GM18873 (cell line): ENCODE results near the gene SULT1A3.
A peak's percentile ranks its signal among the peaks of the same experiment; 100 is the strongest.
"Not testable (repeated sequence)": the region's sequence is repeated elsewhere in the genome, so short reads cannot be mapped to it uniquely, and the experiment has no call there.

Experiments used
- ATAC-seq: cut with Tn5 transposase; IDR thresholded peaks from one replicate; pipeline ENCODE4 v1.9.1; 2021; ENCODE audit warnings: mild to moderate bottlenecking, moderate library complexity, moderate number of reproducible peaks; ENCODE audit not compliant: unreplicated experiment, low FRiP score

Gene SULT1A3

DNA sequence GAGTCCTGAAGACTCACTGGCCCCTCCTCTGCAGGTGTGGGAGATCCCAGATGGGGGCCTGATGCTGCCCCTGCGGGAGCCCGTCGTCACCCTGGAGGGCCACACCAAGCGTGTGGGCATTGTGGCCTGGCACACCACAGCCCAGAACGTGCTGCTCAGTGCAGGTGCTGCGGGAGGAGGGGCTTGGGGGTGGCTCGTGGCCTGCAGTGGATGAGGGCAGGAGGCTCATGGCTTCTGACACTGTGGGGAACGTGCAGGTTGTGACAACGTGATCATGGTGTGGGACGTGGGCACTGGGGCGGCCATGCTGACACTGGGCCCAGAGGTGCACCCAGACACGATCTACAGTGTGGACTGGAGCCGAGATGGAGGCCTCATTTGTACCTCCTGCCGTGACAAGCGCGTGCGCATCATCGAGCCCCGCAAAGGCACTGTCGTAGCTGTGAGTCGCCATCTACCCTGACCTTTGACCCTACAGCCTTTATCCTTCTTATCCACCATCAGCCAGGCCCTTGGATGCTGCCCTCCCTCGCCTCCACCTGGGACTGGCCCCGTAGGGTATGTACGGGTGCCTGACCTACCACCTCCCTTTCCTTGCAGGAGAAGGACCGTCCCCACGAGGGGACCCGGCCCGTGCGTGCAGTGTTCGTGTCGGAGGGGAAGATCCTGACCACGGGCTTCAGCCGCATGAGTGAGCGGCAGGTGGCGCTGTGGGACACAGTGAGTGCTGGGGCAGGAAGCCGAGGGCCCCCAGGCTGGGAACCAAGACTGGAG lies 12.1 kb upstream of the SULT1A3 start:
- ATAC-seq = no peak

DNA sequence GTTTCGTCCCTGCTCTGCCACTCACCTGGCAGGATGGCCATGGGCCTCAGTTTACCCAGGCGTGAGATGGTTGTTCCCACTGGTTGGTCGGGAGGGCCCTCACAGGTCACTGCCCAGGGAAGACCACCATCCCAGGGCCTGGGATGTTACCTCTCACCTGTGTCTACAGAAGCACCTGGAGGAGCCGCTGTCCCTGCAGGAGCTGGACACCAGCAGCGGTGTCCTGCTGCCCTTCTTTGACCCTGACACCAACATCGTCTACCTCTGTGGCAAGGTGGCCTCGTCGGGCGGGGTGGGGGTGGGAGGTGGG lies 11.5 kb upstream of the SULT1A3 start:
- no peak for ATAC-seq

DNA sequence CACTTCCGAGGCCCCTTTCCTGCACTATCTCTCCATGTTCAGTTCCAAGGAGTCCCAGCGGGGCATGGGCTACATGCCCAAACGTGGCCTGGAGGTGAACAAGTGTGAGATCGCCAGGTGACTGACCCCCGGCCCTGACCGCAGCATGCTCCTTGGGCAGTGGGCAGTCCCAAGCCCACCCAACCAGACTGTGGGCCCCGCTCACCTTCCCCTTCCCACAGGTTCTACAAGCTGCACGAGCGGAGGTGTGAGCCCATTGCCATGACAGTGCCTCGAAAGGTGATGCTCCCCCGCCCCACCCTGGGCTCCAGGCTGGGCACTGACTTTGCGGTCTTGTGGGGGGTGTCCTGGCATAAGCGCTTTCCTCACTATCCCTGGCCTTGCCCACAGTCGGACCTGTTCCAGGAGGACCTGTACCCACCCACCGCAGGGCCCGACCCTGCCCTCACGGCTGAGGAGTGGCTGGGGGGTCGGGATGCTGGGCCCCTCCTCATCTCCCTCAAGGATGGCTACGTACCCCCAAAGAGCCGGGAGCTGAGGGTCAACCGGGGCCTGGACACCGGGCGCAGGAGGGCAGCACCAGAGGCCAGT lies 11.0 kb upstream of the SULT1A3 start:
- no peak for ATAC-seq

DNA sequence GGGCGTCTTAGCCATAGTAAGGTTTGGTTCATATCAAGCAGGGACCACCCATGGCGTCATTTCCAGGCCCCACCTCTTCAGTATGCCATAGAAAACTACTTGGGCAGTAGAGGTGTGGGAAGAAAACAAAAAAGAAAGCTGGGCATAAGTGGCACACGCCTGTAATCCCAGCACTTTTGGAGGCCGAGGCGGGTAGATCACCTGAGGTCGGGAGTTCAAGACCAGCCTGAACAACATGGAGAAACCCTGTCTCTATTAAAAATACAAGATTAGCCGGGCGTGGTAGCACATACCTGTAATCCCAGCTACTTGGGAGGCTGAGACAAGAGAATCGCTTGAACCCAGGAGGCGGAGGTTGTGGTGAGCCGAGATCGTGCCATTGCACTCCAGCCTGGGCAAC lies 7.9 kb upstream of the SULT1A3 start:
- not testable (repeated sequence) for ATAC-seq

DNA sequence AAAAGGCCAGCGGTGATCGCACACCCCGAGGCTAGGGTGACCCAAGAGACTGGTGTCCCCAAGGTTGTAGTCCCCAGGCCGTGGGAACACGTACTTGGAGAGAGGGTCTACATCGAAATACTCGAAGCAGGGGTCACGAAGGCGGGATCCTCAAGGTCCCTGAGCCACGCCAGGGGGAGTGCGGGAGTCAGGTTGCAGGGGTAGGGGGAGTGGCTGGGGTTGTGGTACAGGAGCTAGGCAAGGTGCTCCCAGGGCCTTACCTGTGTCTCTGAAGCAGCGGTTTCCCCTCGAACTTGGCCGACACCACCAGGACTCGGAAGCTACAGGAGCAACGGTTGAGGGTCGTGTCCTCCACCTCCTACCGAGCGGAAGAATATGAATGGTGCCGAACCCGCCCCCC lies 6.0 kb upstream of the SULT1A3 start:
- ATAC-seq = not testable (repeated sequence)

DNA sequence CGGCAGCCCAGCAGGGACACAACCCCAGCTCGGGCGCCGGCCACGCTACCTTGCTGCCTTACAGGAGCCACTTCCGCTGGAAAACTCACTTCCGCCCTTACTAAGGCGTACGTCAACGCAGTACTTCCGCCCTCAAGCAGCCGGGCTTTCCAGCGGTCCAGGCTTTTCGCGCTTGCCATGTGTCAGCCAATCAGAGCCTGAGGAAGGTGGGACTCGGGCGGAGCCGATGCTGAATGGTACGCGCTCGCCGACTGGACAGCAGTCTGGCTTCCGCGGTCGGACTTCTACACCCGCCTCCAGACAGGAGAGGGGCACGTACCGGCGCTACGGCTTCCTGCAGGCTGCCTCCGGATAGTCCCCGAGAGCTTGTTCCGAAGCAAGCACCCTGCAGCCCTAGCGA lies 5.4 kb upstream of the SULT1A3 start, which contains the start of the genes BOLA2B and SLX1A:
TSS of gene BOLA2B (minus strand) at position 52 of the 400 bp plus-strand sequence. CDS start 71 bp downstream, outside the sequence.
TSS of gene SLX1A (plus strand) at position 261 of the 400 bp plus-strand sequence. CDS start 210 bp downstream, outside the sequence.
- peak; percentile 91 for ATAC-seq

DNA sequence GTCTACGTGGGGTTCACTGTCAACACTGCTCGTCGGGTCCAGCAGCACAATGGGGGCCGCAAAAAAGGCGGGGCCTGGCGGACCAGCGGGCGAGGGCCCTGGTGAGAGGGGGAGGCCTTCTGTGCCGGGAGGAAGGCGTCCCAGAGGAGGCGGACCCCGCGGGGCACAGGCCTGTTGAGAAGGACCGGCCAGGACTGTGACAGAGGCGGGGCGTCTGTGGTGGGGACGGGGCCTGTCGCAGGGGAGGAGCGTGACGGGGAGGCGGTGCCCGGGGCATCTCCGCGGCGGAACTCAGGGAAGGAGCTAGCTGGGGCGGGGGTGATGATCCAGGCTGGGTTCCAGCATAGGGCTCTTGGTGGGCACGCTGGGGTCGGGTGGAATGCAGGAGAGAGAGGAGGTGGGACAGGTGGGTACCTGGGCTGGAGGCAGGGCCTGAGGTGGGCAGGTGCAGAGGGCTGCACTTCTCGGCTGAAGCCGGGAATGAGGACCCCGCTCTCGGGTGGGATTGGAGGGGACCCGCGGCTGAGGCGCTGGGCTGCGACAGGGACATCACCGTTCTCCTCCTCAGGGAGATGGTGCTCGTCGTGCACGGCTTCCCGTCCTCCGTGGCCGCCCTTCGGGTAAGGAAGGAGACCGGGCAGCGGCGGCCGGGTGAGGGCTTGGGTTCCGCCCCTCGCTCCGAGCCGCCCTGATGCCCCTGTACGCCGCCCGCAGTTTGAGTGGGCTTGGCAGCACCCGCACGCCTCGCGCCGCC lies 4.7 kb upstream of the SULT1A3 start:
- ATAC-seq = peak; percentile 29

DNA sequence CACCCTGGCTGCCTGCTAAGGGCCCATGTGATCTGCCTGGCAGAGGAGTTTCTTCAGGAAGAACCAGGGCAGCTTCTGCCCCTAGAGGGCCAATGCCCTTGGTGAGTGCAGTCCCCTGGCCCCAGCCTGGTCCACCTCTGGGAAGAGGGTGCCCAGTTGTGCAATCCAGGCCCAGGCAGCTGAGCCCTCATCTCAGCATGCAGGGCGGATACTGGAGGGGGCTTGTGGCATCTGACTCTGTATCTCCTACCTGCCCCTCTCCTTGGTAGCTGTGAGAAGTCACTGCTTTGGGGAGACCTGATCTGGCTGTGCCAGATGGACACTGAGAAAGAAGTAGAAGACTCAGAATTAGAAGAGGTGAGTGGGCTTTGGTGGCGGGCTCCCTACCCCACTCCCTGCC lies 2.1 kb upstream of the SULT1A3 start:
- not testable (repeated sequence) for ATAC-seq

DNA sequence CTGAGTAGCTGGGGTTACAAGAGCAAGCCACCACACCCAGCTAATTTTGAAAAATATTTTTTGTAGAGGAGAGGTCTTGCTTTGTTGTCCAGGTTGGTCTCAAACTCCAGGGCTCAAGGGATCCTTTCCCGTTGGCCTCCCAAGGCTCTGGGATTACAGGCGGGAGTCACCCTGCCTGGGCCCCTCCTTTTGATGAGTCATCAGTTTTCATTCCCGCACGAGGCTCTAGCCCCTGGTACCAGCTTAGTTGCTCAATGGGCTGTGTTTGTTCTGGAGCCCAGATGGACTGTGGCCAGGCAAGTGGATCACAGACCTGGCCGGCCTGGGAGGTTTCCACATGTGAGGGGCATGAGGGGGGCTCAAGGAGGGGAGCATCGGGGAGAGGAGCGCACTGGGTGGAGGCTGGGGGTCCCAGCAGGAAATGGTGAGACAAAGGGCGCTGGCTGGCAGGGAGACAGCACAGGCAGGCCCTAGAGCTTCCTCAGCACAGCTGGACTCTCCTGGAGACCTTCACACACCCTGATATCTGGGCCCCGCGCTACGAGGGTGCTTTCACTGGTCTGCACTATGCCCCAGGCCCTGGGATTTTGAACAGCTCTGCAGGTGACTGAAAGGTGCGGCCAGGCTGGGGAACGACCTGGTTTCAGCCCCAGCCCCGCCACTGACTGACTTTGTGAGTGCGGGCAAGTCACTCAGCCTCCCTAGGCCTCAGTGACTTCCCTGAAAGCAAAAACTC lies 721 bp downstream of the SULT1A3 start:
- ATAC-seq = not testable (repeated sequence)

DNA sequence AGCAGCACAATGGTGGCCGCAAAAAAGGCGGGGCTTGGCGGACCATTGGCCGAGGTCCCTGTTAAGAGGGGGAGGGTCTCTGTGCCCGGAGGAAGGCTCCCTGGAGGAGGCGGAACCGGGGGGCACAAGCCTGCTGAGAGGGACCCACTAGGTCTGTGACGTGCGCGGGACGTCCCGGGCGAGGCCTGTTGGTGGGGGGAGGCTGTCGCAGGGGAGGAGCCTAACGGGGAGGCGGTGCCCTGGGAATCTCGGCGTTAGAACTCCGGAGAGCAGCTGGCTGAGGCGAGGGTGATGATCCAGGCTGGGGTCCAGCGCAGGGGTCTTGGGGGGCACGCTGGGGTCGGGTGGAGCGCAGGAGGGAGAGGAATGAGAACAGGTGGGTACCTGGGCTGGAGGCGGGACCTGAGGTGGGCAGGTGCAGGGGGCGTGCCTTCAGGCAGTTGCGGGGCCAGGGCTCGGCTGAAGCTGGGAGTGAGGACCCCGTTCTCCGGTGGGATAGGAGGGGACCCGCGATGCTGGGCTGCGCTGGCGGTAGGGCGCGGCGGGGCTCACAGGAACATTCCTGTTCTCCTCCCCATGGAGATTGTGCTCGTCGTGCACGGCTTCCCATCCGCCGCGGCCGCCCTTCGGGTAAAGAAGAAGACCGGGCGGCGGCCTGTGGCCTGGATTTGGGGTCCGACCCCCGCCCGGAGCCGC lies 6.6 kb downstream of the SULT1A3 start:
- ATAC-seq = not testable (repeated sequence)

DNA sequence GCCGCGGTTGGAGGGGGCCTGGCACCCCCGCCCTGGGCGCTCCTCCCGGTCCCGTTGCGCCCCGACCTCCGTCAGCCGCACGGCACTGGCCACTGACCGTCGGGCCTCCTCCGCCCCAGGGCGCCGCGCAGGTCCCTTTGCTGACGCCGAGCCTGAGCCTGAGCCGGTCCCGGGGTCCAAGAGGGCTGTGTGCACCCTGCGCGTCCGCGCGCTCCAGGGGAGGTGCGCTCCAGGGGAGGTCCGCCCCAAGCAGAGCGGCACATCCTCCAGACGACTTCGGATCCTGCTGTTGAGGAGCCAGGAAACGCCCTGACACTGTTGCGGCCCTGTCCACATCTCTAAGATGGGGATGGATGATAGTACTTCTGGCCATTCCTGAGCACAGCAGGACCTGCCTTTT lies 7.2 kb downstream of the SULT1A3 start:
- ATAC-seq = not testable (repeated sequence)

DNA sequence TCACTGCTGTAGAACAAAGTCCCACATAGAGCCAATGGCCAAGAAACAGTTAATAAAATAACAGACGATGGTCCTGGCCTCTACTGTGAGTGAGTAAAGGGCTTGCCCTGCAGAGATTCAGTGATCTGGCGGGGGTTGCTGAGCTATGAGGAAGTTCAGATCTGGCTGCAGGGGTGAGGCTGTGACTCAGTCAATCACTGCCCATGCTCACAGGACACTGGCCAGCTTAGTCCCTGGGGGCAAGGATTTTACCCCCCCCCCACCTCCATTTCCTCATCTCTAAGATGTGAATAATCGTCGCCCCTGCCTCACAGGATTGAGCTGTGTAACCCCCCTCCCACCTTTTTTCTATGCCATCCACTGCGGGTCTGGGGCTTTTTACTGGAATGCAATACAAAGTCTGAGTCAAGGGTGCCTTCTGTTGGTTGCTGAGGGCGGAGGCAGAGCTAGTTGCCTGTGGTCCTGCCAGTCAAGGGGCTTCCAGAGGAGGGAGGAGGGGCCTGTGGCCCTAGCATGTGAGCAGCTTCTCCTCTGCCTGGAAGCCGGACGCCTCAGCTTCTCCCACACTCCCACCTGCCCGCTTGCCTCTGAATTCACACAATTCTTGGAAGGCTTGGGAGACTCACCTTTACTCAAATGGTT lies 8.1 kb downstream of the SULT1A3 start:
- not testable (repeated sequence) for ATAC-seq

DNA sequence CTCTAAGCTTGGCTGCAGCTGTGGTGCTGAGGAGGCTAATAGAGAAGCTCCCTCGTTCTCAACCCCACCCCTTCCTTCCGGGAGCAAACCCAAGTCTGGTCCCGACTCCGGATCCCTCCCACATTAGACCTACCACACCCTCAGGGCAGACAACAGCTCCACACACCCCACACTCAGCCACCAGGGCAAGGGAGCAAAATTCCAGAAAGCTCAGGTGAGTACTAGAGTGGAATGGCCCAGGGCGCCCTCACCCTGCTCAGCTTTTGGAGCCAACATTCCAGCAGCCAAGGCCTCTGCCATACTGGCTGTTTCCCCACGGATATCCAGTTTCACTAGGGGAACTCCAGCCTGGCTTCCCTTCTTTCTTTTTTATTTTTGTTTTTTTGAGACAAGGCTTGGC lies 10.0 kb downstream of the SULT1A3 start:
- not testable (repeated sequence) for ATAC-seq

DNA sequence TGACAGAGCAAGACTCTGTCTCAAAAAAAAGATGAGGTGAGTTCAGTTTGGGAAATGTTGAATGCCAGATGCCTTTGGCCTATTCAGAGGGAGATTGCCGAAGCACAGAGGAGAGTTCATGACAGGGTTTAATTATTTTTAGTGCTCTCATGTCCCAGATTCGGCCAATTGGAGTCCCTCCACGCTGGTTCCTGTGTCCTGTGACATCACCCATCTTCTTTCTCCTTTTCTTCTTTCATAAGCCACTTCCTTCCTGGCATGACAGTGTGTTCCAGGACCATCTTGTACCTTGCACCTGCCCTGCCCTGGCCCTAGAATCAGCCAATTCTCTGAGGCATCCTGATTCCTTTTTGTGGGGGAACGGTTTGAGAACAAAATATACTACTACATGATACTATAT lies 12.4 kb downstream of the SULT1A3 start:
- ATAC-seq = not testable (repeated sequence)

DNA sequence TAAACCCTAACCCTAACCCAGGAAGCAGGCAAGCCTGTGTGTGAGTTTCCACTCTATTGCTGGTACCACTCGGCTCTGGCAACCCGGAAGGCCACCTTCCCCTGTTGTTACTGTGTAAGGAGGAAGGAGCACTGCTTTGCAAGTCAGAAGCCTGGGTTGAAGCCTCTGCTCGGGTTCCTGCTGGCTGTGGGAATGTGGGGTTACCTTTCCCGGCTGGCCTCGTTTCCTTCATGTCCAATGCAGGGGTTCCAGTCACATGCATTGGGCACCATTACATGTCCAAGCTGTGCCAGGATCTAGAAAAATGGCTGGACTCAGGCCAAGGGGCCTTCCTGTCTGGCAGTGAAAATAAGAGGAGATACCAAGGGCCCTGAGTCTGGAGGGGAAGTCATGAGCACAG lies 18.0 kb downstream of the SULT1A3 start:
- ATAC-seq = not testable (repeated sequence)

DNA sequence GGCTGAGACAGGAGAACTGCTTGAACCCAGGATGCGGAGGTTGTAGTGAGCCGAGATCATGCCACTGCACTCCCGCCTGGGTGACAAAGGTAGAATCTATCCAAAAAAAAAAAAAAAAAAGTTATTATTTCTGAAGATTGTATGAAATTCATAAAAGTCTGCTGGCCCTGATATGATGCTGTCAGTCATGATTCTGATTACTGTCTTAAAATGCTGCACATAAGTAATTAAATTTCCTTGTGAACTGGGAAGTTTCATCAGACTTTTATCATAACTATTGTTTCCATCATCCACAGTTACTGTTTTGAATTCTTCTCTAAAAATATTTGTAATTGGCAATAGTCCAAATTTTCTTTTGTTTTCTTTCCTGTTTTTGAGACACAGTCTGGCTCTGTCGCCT lies 49.3 kb downstream of the SULT1A3 start, which contains the start of gene NPIPB13:
TSS of gene NPIPB13 (minus strand) at position 101 of the 400 bp plus-strand sequence. CDS start 2,906 bp downstream, outside the sequence.
- ATAC-seq = not testable (repeated sequence)
